Stimulated activated CD4-positive, alpha-beta T cell treated with anti-CD3 and anti-CD28 coated beads, Interleukin-15, amount 100 ng/mL, for 48 hours (primary cell): ENCODE data around the gene YWHAG.
"Not testable (repeated sequence)": the region's sequence is repeated elsewhere in the genome, so short reads cannot be mapped to it uniquely, and the experiment has no call there.

Experiments
- DNase-seq, 2 donors: peaks; one replicate each; pipeline ENCODE4 v3.0.0-alpha.2; 2020; ENCODE audit warnings: low read depth in 2 of 2

The YWHAG gene

GRCh38 chr7:76347710-76348109 is 11.1 kb downstream of the YWHAG start:
- no peak for DNase-seq

DNA sequence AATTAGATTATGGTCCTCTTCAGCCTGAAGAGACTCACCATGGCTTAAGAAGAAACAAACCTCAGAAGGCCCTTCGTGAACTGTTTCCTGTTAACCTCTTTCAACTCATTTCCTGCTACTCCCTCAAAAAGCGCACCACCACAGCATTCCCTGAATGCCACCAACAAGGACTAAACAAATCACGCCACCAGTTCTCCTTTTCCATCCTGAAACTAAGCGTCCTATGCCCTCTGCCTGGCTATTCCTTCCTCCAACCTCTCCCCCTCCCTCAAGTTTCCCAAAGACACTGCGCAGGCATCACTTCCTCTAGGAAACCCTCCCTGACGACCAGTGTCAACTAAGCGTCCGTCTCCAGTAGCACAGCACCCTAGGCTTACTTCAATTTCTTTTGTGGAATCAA is 12.0 kb downstream of the YWHAG start:
- DNase-seq = no peak

- DNase-seq = no peak
These were observed 12.7 kb downstream of the YWHAG start for GRCh38 chr7:76346097-76346496.

- no peak for DNase-seq
These were observed 14.9 kb downstream of the YWHAG start for GRCh38 chr7:76343931-76344321.

GRCh38 chr7:76343294-76343930 is 15.4 kb downstream of the YWHAG start:
- DNase-seq = no peak

DNA sequence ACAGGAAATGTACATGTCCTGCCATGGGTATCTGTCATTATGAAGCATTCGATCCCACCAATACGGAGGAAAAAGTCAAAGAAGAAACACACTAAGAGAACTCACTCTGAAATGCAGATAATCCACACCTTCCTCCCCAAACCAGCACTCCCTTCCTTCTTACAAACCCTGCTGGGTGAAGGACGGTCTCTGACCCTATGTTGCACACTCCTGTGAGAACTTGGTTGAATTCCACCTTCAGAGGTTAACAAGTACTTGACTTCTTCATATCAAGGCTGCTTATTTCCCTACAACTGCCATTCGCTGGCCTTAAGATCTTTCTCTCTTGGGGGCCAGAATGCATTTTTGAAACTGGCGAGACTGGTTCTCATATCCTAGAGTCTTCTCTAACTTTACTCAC is 16.6 kb downstream of the YWHAG start:
- DNase-seq = no peak

GRCh38 chr7:76340617-76341131 is 18.1 kb downstream of the YWHAG start:
- no peak for DNase-seq

- no peak for DNase-seq
These were observed 20.3 kb downstream of the YWHAG start for GRCh38 chr7:76338298-76339084.

GRCh38 chr7:76337147-76337546 is 21.6 kb downstream of the YWHAG start:
- DNase-seq = no peak

GRCh38 chr7:76336094-76336493 is 22.7 kb downstream of the YWHAG start:
- no peak for DNase-seq

DNA sequence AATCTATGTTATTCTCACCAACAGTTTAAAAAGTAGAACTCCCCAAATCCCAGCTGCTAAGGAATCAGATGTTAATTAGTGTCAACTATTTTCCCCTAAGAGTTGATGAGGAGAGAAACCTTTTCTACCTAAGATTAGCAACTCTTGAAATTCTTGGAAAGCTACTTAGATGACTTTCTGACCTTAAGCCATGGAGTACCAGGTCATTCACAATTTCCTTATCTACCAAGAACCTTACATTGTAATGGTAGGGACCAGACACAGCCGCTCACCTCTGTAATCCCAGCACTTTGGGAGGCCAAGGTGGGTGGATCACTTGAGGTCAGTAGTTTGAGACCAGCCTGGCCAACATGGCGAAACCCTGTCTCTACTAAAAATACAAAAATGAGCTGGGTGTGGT is 23.4 kb downstream of the YWHAG start:
- not testable (repeated sequence) for DNase-seq

DNA sequence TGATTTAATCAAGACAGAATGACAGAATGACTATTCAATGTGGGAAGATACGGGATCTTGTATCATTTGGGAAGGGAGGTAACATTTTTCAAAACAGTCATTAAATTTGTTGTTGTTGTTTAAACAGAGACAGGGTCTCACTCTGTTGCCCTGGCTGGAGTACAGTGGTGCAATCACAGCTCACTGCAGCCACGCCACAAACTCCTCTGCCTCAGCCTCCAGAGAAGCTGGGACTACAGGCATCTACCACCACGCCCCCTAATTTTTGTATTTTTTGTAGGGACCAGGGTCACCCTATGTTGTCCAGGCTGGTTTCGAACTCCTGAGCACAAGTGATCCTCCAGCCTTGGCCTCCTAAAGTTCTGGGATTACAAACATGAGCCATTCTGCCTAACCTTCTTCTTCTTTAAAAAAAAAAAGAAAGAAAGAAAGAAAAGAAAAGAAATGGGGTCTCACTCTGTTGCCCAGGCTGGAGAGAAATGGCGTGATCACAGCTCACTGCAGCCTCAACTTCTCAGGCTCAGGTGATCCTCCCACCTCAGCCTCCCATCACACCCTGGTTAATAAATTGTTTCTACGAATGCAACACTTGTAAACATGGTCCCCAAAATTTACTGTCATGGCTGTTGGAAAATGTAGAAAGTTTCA is 24.3 kb downstream of the YWHAG start:
- DNase-seq = no peak

GRCh38 chr7:76333511-76334101 is 25.2 kb downstream of the YWHAG start:
- no peak for DNase-seq

DNA sequence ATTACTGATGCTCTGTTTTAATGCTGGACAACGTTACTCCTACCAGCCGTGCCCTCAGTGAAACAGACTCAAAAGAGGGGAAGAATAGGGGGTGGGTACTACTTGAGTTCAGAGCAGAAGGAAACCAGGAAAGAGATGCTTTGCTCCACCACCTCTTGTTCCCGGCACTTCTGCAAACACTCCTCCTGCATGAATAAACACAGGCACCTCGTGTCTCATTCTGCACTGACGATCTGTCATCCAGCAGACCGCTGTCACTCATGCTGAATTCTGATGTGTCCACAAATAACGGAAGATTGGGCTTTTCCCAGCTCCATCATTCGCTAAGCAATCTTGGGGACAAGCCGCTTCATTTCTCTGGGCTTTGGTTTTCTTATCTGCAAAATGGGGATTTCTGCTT is 26.7 kb downstream of the YWHAG start:
- DNase-seq = no peak

- no peak for DNase-seq
These were observed 28.1 kb downstream of the YWHAG start for GRCh38 chr7:76330673-76331072.

- DNase-seq = no peak
These were observed 28.5 kb downstream of the YWHAG start for GRCh38 chr7:76330261-76330660.

DNA sequence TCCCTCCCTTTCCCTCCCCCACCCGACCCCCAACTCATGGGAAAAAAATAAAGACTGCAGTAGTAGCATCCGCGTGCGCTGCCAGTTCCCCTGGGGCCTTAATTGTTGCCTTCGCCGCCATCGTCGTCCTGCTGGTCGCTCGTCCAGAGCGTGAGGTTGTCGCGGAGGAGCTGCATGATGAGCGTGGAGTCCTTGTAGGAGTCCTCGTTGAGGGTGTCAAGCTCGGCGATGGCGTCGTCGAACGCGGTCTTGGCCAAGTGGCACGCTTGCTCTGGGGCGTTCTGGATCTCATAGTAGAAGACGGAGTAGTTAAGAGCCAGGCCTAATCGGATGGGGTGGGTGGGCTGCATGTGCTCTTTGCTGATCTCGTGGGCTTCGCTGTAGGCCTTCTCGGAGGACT is 29.3 kb downstream of the YWHAG start:
- DNase-seq = no peak

GRCh38 chr7:76328389-76328788 is 30.4 kb downstream of the YWHAG start:
- DNase-seq = no peak

DNA sequence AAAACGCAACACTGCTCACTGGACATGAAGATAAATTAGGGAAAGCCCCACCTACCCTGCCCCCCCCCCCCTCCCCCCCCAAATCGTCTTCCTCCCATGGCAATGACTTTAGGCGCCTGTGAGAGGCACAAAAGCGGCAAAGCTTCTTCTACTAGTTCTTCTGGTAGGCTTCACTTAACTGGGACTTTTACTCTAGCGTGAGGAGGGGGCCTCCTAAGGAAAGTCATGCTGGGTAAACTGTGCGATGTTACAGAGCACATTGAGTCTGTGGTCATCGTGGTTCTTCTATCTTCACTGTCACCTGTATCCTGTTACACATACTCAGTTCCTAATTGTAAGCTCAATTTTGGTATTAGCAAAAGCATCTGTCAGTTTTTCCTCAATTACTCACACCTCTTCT is 31.2 kb downstream of the YWHAG start:
- DNase-seq = no peak

GRCh38 chr7:76326646-76327233 is 32.1 kb downstream of the YWHAG start:
- DNase-seq = no peak

- no peak for DNase-seq
These were observed 33.0 kb downstream of the YWHAG start for GRCh38 chr7:76325811-76326210.

DNA sequence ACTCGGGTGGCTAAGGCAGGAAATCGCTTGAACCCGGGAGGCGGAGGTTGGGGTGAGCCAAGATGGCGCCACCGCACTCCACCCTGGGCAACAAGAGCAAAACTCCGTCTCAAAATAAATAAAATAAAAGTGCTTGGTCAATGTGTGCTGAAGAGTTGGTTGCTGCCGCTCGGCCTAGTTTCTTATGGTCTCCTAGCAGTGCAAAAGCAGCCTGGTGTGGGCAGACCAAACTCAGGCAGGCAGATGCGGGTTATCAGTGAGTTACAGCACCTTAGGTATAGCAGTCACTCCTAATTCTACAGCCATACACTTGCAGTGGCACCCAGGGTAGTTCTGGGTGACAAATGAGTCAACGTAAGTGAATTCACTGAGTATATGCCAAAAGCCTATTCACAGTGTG is 33.7 kb downstream of the YWHAG start:
- no peak for DNase-seq
